K562 (cell line): ENCODE data around the gene GIT2. TPM values are rescaled to one million over a fixed set of nuclear protein-coding genes. Genes with fewer than 3 reads are reported as not detected.
A peak's percentile ranks its signal among the peaks of the same experiment; 100 is the strongest.

ENCODE experiments used
- BCOR ChIP-seq: fragments of 450-650 bp; IDR thresholded peaks from 2 replicates; pipeline ENCODE4 v1.6.1; 2016
- CTCFL ChIP-seq: IDR thresholded peaks from 2 replicates; pipeline ENCODE4 v1.6.1; 2011; ENCODE audit warnings: borderline replicate concordance, low read depth, mild to moderate bottlenecking, moderate library complexity, low read length; ENCODE audit not compliant: insufficient read depth, poor library complexity, severe bottlenecking
- KLF16 ChIP-seq: IDR thresholded peaks from 2 replicates; pipeline ENCODE4 v1.6.1; 2016; ENCODE audit warnings: antibody characterized with exemption
- PBX2 ChIP-seq, 2 experiments: IDR thresholded peaks in 1 of 2; conservative IDR thresholded peaks in 1 of 2; 2 replicates each; pipeline ENCODE4 v1.6.1; 2016; ENCODE audit warnings: low read depth in 2 of 2, mild to moderate bottlenecking in 1 of 2, missing compliant biosample characterization in 1 of 2, missing genetic modification characterization in 1 of 2, moderate library complexity in 1 of 2
- PCBP1 ChIP-seq: fragments of 200-400 bp; formaldehyde crosslinking; IDR thresholded peaks from 2 replicates; pipeline ENCODE4 v1.6.1; 2018; ENCODE audit warnings: mild to moderate bottlenecking, low read depth, low read length; ENCODE audit not compliant: poor library complexity, severe bottlenecking
- RAD21 ChIP-seq, 2 experiments: fragments of 250-450 bp in 1 of 2; fragments of 450-650 bp in 1 of 2; sonication (Bioruptor Pico) in 1 of 2; formaldehyde crosslinking in 1 of 2; IDR thresholded peaks in 1 of 2; conservative IDR thresholded peaks in 1 of 2; 2 replicates each; pipeline versions ENCODE4 v1.4.0 to v1.8.0; 2020 to 2022; ENCODE audit warnings: mild to moderate bottlenecking in 2 of 2, moderate library complexity in 1 of 2
- RBFOX2 ChIP-seq: fragments of 200-400 bp; formaldehyde crosslinking; IDR thresholded peaks from 2 replicates; pipeline ENCODE4 v1.6.1; 2017; ENCODE audit warnings: low read depth, mild to moderate bottlenecking, low read length, moderate library complexity
- RCOR1 ChIP-seq, 2 experiments: IDR thresholded peaks; 2 replicates each; pipeline ENCODE4 v1.6.1; 2012; ENCODE audit warnings: low read depth in 2 of 2, low read length in 2 of 2, borderline replicate concordance in 1 of 2, improper control_type of control experiment in 1 of 2
- REST ChIP-seq, 2 experiments: fragments of 450-650 bp; formaldehyde crosslinking in 1 of 2; IDR thresholded peaks; 2 replicates each; pipeline versions ENCODE4 v1.4.0 to v1.6.1; 2014 to 2020; ENCODE audit warnings: mild to moderate bottlenecking in 2 of 2, borderline replicate concordance in 1 of 2, low read depth in 1 of 2
- SETDB1 ChIP-seq: IDR thresholded peaks from one replicate; pipeline ENCODE4 v1.6.1; 2012; ENCODE audit warnings: low read length, control low read depth, inconsistent platforms
- ZNF24 ChIP-seq: fragments of 450-650 bp; IDR thresholded peaks from 2 replicates; pipeline ENCODE4 v1.6.1; 2016
- polyA plus RNA-seq, 8 experiments: library from polyadenylated mRNA; depleted of rRNA in 4 of 8; stranded (reverse) in 5 of 8; unstranded in 3 of 8; fragments of >200 nt; fragmentation: Nextera tagmentation in 2 of 8; fragmentation: Illumina TruSeq in 1 of 8; extraction: Ambion mirVana in 2 of 8; extraction: Trizol in 1 of 8; gene quantifications; 2 replicates each; pipeline versions ENCODE4 v1.2.1 to v1.2.3, GENCODE V29; 2011 to 2014; ENCODE audit warnings: inconsistent platforms in 1 of 8, missing spikeins in 1 of 8
- total RNA-seq, 7 experiments: library from RNA; depleted of rRNA in 6 of 7; stranded (reverse); fragments of >200 nt in 6 of 7; fragmentation: Illumina TruSeq in 2 of 7; extraction: Trizol in 2 of 7; gene quantifications; 2 replicates each; pipeline versions ENCODE4 v1.2.1 to v1.2.3, GENCODE V29; 2011 to 2021; ENCODE audit warnings: low replicate concordance in 1 of 7

Gene GIT2
- total and polyA plus RNA-seq, 9 of the 15 experiments (the other 6 are each of a cell fraction or from before 2014, with no cell fraction given), result 4.0 to 30.4 (median 23.5) TPM

GRCh38 chr12:109927622-109928021 lies 68.5 kb downstream of the GIT2 start (continued):
- TF ChIP-seq CTCFL, result peak; percentile 9
- TF ChIP-seq PCBP1, result no peak
- peak; percentile 26; the same call in 1 of the 2 replicates for TF ChIP-seq BCOR
- TF ChIP-seq RAD21 (CRISPR knock-in tag; conservative IDR thresholded peaks at IDR 0.05 in 1 of 2, IDR thresholded peaks at IDR 0.05 in 1 of 2), result peak in 1 of 2 experiments; percentile 50; a peak in 2 of 4 replicates
- TF ChIP-seq ZNF24, result peak; percentile 80
- TF ChIP-seq RBFOX2, result no peak
- no peak for TF ChIP-seq SETDB1
- TF ChIP-seq RCOR1 (IDR thresholded peaks at IDR 0.05; ENCODE audit: borderline replicate concordance in 1 of 2, low read depth in 2 of 2, low read length in 2 of 2), result peak in 1 of 2 experiments; percentile 37; a peak in 1 of 4 replicates
- TF ChIP-seq KLF16, result 0 out of 2 replicates have a peak, but pooled peaks have one; percentile 8
- no peak for TF ChIP-seq PBX2 (CRISPR knock-in tag; IDR thresholded peaks at IDR 0.05; ENCODE audit: low read depth)
- TF ChIP-seq PBX2 (tag; conservative IDR thresholded peaks at IDR 0.05; ENCODE audit: low read depth), result no peak
- peak; percentile 14; the same call in 1 of the 2 replicates for TF ChIP-seq REST (IDR thresholded peaks at IDR 0.05; ENCODE audit: borderline replicate concordance)
- no peak for TF ChIP-seq REST (CRISPR knock-in tag; IDR thresholded peaks at IDR 0.05; ENCODE audit: low read depth)
